ENCODE measurements around the gene SDHA.

DNA sequence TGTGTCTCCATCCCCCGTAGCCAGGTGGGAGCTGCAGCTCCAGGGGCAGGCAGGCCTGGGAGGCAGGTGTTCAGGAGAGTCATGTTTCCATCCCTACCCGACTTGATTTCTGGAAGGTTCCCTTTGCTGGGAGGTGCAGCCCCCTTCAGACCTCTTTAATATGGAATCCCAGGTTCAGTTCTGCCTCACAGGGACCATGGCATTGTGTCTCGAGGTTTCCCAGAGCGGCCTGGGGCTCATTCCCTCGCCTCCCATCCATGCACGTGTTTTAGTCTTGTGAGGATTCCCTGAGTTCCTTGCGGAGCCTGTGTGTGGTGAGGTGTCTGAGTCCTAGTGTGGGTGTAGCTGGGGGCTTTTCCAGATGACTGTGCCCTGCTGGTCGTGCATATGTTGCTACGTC, 86.9 kb downstream of the SDHA start:
- TF ChIP-seq, protein P1, sequence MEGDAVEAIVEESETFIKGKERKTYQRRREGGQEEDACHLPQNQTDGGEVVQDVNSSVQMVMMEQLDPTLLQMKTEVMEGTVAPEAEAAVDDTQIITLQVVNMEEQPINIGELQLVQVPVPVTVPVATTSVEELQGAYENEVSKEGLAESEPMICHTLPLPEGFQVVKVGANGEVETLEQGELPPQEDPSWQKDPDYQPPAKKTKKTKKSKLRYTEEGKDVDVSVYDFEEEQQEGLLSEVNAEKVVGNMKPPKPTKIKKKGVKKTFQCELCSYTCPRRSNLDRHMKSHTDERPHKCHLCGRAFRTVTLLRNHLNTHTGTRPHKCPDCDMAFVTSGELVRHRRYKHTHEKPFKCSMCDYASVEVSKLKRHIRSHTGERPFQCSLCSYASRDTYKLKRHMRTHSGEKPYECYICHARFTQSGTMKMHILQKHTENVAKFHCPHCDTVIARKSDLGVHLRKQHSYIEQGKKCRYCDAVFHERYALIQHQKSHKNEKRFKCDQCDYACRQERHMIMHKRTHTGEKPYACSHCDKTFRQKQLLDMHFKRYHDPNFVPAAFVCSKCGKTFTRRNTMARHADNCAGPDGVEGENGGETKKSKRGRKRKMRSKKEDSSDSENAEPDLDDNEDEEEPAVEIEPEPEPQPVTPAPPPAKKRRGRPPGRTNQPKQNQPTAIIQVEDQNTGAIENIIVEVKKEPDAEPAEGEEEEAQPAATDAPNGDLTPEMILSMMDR (IDR thresholded peaks at IDR 0.05 in 8 of 11, conservative IDR thresholded peaks at IDR 0.05 in 3 of 11) = no peak
- TF ChIP-seq POLR2A (IDR thresholded peaks at IDR 0.05) = no peak
